ENCODE results near the gene GRB2.
"Not testable (repeated sequence)": the region's sequence is repeated elsewhere in the genome, so short reads cannot be mapped to it uniquely, and the experiment has no call there.

The GRB2 gene

DNA sequence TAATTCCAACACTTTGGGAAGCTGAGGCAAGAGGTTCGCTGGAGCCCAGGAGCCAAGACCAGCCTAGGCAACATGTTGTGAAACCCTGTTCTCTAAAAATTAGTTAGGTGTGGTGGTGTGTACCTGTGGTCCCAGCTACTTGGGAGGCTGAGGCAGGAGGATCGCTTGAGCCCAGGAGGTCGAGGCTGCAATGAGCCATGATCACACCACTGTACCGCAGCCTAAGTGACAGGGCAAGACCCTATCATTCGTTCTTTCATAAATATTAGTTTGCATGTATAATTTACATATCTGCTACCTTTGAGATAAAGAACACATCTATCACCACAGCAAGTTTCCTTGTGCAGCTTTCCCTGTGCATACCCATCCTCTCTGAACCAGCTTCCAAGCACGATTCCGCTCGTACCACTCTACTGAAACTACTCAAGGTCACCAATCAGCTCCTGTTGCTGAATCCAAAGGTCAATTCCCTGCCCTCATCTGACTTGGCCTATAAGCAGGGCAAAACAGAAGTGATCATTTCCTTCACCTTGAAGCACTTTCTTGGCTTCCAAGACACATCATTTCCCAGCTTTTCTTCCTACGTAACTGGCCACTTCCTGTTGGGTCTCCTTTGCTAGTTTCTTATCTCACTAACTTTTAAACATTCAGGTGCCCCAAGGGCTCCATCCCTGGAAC lies 49.1 kb downstream of the GRB2 start:
- H3K27ac ChIP-seq (ENCODE audit: insufficient read depth, low read length, poor library complexity, severe bottlenecking): no peak overlapping the region
- no peaks in the 10 kb centered on the region for H3K27me3 ChIP-seq (replicated peaks; ENCODE audit: control insufficient read depth, insufficient read depth, low read length, poor library complexity, severe bottlenecking)
- peaks cover 9% of the 10 kb centered on the region for H3K4me1 ChIP-seq (ENCODE audit: control insufficient read depth, insufficient read depth, low read length, poor library complexity, severe bottlenecking)
- H3K4me3 ChIP-seq (ENCODE audit: insufficient read depth, low read depth, low read length, poor library complexity, severe bottlenecking): no peak overlapping the region
- H3K9me3 ChIP-seq (ENCODE audit: control insufficient read depth, low read length): no peaks in the 10 kb centered on the region
- DNase-seq: no peak
- no peaks in the 10 kb centered on the region for H3K36me3 ChIP-seq (ENCODE audit: control insufficient read depth, insufficient read depth, low read length)

DNA sequence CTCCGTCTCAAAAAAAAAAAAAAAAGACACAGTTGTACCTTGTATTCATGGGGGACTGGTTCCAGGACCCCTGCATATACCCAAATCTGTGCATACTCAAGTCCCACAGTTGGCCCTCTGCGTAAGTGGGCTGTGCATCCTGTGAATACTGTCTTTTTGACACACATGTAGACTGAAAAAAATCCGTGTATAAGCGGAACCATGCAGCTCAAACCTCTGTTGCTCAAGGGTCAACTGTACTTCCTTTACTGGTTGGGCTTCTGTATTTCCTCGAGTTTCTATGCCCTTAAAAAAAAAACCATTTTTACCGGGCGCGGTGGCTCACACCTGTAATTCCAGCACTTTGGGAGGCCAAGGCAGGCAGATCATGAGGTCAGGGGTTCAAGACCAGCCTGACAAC lies 52.3 kb downstream of the GRB2 start:
- Histone ChIP-seq H3K4me1 (ENCODE audit: control insufficient read depth, insufficient read depth, low read length, poor library complexity, severe bottlenecking) (peaks cover 4% of the 10 kb centered on the region), H3K27ac (ENCODE audit: insufficient read depth, low read length, poor library complexity, severe bottlenecking) (no peak overlapping the region), H3K4me3 (ENCODE audit: insufficient read depth, low read depth, low read length, poor library complexity, severe bottlenecking) (no peak overlapping the region)

DNA sequence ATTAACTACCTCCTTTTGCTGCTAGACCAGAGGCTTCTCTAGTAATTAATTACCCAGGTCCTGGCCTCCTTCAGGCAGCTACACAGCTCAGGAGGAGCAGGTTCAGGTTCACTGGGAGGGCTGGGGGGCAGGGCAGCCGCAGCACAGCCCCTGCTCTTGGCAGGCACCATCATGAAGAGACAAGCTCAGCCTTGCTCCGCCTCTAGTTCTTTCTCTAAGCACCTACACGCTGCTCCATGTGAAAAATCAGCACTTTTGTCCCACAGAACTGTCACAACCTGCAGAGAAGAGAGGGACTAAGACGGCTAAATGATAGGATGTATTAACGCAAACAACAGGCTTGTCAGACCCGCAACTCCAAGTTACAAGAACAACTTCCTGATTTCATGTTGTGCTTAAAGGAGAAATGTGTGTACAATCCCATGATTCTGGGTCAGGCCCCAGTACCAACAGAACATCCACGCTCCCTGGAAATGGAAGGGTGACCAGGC lies 53.4 kb downstream of the GRB2 start:
- H3K4me3 ChIP-seq (ENCODE audit: insufficient read depth, low read depth, low read length, poor library complexity, severe bottlenecking): no peak overlapping the region
- no peaks in the 10 kb centered on the region for H3K9me3 ChIP-seq (ENCODE audit: control insufficient read depth, low read length)
- no peaks in the 10 kb centered on the region for H3K36me3 ChIP-seq (ENCODE audit: control insufficient read depth, insufficient read depth, low read length)
- H3K27ac ChIP-seq (ENCODE audit: insufficient read depth, low read length, poor library complexity, severe bottlenecking): no peak overlapping the region
- no peak for DNase-seq
- H3K4me1 ChIP-seq (ENCODE audit: control insufficient read depth, insufficient read depth, low read length, poor library complexity, severe bottlenecking): peaks cover 15% of the 10 kb centered on the region
- H3K27me3 ChIP-seq (replicated peaks; ENCODE audit: control insufficient read depth, insufficient read depth, low read length, poor library complexity, severe bottlenecking): no peaks in the 10 kb centered on the region

More for the DNA sequence above, 52.3 kb downstream of the GRB2 start:
- H3K36me3 ChIP-seq (ENCODE audit: control insufficient read depth, insufficient read depth, low read length): no peaks in the 10 kb centered on the region
- H3K27me3 ChIP-seq (replicated peaks; ENCODE audit: control insufficient read depth, insufficient read depth, low read length, poor library complexity, severe bottlenecking): no peaks in the 10 kb centered on the region
- H3K9me3 ChIP-seq (ENCODE audit: control insufficient read depth, low read length): no peaks in the 10 kb centered on the region
- no peak for DNase-seq

DNA sequence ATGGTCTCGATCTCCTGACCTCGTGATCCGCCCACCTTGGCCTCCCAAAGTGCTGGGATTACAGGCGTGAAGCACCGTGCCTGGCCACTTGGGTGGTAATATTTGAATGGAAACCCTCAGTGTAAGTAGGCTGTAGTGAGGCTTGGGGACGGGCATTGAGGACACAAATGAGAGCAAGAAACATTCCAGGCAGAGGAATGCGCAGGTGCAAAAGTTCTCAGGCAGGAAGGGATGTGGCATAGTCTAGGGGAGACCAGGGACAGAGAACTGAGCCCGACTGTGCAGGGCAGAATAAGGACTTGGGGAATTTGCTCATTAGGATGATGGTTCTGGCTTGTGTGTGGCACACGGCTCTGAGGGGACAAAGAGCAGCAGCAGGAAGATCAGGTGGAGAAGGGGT lies 54.8 kb downstream of the GRB2 start:
- no peak overlapping the region for H3K4me3 ChIP-seq (ENCODE audit: insufficient read depth, low read depth, low read length, poor library complexity, severe bottlenecking)
- no peaks in the 10 kb centered on the region for H3K27me3 ChIP-seq (replicated peaks; ENCODE audit: control insufficient read depth, insufficient read depth, low read length, poor library complexity, severe bottlenecking)
- no peaks in the 10 kb centered on the region for H3K36me3 ChIP-seq (ENCODE audit: control insufficient read depth, insufficient read depth, low read length)
- H3K4me1 ChIP-seq (ENCODE audit: control insufficient read depth, insufficient read depth, low read length, poor library complexity, severe bottlenecking): peaks cover 28% of the 10 kb centered on the region
- H3K9me3 ChIP-seq (ENCODE audit: control insufficient read depth, low read length): no peaks in the 10 kb centered on the region
- no peak overlapping the region for H3K27ac ChIP-seq (ENCODE audit: insufficient read depth, low read length, poor library complexity, severe bottlenecking)
- no peak for DNase-seq

DNA sequence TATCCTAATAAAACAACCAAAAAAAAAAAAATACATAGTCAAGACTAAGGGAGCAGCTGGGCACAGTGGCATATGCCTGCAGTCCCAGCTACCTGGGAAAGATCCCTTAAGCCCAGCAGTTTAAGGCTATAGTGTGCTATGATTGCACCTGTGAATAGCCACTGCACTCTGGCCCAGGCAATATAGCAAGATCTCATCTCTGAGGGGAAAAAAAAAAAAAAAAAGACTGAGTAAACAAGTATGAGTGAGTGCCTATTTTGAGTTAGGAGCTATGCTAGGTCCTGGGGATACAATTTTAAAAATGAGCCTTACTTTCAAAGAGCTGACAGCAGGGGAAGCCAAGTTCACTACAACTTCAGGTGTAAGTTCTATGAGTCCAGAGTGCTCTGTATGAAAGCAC lies 55.4 kb downstream of the GRB2 start:
- Histone ChIP-seq H3K27ac (ENCODE audit: insufficient read depth, low read length, poor library complexity, severe bottlenecking) (peak overlapping the region; percentile 22), H3K4me3 (ENCODE audit: insufficient read depth, low read depth, low read length, poor library complexity, severe bottlenecking) (no peak overlapping the region), H3K4me1 (ENCODE audit: control insufficient read depth, insufficient read depth, low read length, poor library complexity, severe bottlenecking) (peaks cover 34% of the 10 kb centered on the region), H3K27me3 (replicated peaks; ENCODE audit: control insufficient read depth, insufficient read depth, low read length, poor library complexity, severe bottlenecking) (no peaks in the 10 kb centered on the region), H3K36me3 (ENCODE audit: control insufficient read depth, insufficient read depth, low read length) (no peaks in the 10 kb centered on the region), H3K9me3 (ENCODE audit: control insufficient read depth, low read length) (no peaks in the 10 kb centered on the region)
- no peak for DNase-seq

DNA sequence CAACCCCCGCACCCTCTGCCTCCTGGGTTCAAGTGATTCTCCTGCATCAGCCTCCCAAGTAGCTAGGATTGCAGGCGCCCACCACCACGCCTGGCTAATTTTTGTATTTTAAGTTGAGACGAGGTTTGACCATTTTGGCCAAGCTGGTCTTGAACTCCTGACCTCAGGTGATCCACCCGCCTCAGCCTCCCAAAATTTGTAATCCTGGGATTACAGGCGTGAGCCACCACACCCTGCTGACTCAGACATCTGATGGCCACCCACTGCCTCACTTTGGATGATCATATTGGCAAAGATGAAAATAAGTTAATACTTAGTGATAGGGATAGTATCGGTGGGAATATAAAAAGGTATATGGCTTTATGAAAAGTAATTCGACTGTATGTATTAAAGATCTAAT lies 55.9 kb downstream of the GRB2 start:
- no peak for DNase-seq
- peak overlapping the region; percentile 22 for H3K27ac ChIP-seq (ENCODE audit: insufficient read depth, low read length, poor library complexity, severe bottlenecking)
- peaks cover 34% of the 10 kb centered on the region for H3K4me1 ChIP-seq (ENCODE audit: control insufficient read depth, insufficient read depth, low read length, poor library complexity, severe bottlenecking)
- no peaks in the 10 kb centered on the region for H3K36me3 ChIP-seq (ENCODE audit: control insufficient read depth, insufficient read depth, low read length)
- H3K27me3 ChIP-seq (replicated peaks; ENCODE audit: control insufficient read depth, insufficient read depth, low read length, poor library complexity, severe bottlenecking): no peaks in the 10 kb centered on the region
- no peak overlapping the region for H3K4me3 ChIP-seq (ENCODE audit: insufficient read depth, low read depth, low read length, poor library complexity, severe bottlenecking)
- no peaks in the 10 kb centered on the region for H3K9me3 ChIP-seq (ENCODE audit: control insufficient read depth, low read length)

DNA sequence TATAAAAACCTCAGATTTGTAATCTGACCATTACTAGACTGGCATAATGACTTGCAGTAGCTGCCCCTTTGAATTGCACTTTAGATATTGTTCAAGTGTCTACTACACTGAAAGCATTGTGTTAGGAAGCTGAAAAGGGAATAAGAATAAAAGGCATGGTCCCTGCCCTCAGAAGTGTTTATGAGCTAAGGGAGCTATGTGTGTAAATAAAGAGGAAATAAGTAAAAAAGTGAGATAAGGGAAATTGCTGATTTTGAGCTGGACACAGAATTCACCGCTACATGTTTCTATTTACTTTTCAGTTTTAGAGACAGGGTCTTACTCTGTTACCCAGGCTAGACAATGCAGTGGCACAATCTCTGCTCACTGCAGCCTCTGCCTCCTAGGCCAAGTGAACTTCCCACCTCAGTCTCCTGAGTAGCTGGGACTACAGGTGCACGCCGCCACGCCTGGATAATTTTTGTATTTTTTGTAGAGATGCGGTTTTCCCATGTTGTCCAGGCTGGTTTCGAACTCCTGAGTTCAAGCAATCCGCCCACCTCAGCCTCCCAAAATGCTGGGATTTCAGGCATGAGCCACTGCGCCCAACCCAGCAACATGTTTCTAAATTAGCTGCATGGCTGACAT lies 57.0 kb downstream of the GRB2 start:
- H3K4me3 ChIP-seq (ENCODE audit: insufficient read depth, low read depth, low read length, poor library complexity, severe bottlenecking): no peak overlapping the region
- H3K9me3 ChIP-seq (ENCODE audit: control insufficient read depth, low read length): no peaks in the 10 kb centered on the region
- no peak for DNase-seq
- no peaks in the 10 kb centered on the region for H3K36me3 ChIP-seq (ENCODE audit: control insufficient read depth, insufficient read depth, low read length)
- no peak overlapping the region for H3K27ac ChIP-seq (ENCODE audit: insufficient read depth, low read length, poor library complexity, severe bottlenecking)
- H3K4me1 ChIP-seq (ENCODE audit: control insufficient read depth, insufficient read depth, low read length, poor library complexity, severe bottlenecking): peaks cover 44% of the 10 kb centered on the region
- no peaks in the 10 kb centered on the region for H3K27me3 ChIP-seq (replicated peaks; ENCODE audit: control insufficient read depth, insufficient read depth, low read length, poor library complexity, severe bottlenecking)

DNA sequence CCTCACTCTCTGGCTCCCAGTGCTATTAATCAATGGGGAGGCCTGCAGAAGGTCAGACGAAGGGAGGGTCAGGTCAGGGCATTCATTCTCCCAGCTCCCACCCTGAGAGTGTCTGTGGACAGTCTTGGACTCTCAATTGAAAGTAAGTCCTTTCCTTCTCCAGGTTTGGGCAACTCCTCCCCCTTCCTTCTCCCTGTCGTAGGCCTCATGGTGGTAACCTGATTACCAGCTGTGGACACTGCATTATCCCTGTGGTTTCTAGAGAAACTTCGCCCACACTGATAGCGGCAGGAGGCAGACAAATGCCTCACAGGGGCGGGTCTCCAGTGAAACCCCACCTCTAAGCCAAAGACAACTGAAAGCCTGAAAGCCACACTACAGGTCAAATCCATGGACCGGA lies 58.6 kb downstream of the GRB2 start:
- H3K4me1 ChIP-seq (ENCODE audit: control insufficient read depth, insufficient read depth, low read length, poor library complexity, severe bottlenecking): peaks cover 54% of the 10 kb centered on the region
- no peaks in the 10 kb centered on the region for H3K9me3 ChIP-seq (ENCODE audit: control insufficient read depth, low read length)
- H3K27ac ChIP-seq (ENCODE audit: insufficient read depth, low read length, poor library complexity, severe bottlenecking): peak overlapping the region; percentile 17
- no peak for DNase-seq
- H3K4me3 ChIP-seq (ENCODE audit: insufficient read depth, low read depth, low read length, poor library complexity, severe bottlenecking): no peak overlapping the region
- no peaks in the 10 kb centered on the region for H3K36me3 ChIP-seq (ENCODE audit: control insufficient read depth, insufficient read depth, low read length)
- no peaks in the 10 kb centered on the region for H3K27me3 ChIP-seq (replicated peaks; ENCODE audit: control insufficient read depth, insufficient read depth, low read length, poor library complexity, severe bottlenecking)

DNA sequence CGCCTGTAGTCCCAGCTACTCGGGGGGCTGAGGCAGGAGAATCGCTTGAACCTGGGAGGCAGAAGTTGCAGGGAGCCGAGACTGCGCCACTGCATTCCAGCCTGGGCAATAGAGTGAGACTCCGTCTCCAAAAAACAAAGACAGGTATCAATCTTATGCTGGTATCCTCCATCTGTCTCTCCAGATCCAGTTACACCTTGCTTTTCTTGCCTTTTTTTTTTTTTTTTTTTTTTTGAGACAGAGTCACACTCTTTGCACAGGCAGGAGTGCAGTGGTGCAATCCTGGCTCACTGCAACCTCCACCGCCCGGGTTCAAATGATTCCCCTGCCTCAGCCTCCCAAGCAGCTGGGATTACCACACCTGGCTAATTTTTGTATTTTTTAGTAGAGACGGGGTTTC lies 59.1 kb downstream of the GRB2 start:
- H3K4me1 ChIP-seq (ENCODE audit: control insufficient read depth, insufficient read depth, low read length, poor library complexity, severe bottlenecking): peaks cover 54% of the 10 kb centered on the region
- H3K27ac ChIP-seq (ENCODE audit: insufficient read depth, low read length, poor library complexity, severe bottlenecking); DNase-seq; H3K27me3 ChIP-seq (replicated peaks; ENCODE audit: control insufficient read depth, insufficient read depth, low read length, poor library complexity, severe bottlenecking); H3K4me3 ChIP-seq (ENCODE audit: insufficient read depth, low read depth, low read length, poor library complexity, severe bottlenecking); H3K36me3 ChIP-seq (ENCODE audit: control insufficient read depth, insufficient read depth, low read length); H3K9me3 ChIP-seq (ENCODE audit: control insufficient read depth, low read length): not testable (repeated sequence)

DNA sequence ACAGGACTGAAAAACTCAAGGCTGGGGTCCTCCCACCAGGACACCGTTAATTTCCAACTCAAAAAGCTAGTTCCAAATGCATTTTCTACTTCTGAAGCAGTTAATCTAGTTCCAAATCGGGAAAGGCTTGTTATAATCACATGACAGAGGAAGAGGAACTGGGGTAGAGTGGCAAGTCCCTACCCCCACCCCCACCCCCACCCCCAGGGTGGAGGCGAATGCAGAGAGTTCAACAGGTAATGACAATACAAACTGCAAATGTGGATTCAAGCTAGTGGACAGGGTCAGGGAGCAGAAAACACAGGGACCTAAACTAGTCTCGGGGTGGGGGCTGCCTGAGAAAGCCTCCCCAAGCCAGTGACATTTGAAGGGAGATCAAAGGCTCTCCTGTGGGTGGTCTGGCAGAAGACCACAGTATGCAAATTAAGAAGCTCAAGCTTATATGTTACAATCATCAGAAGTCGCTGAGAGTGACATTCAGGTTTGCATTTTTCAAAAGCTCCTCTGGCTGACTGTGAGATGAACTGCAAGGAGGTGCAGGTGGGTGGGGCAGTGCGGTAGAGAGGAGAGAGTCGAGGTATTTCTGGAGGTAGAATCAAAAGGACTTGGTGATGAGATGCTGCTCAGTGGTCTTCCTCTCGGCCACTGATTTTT lies 59.8 kb downstream of the GRB2 start:
- peaks cover 51% of the 10 kb centered on the region for H3K4me1 ChIP-seq (ENCODE audit: control insufficient read depth, insufficient read depth, low read length, poor library complexity, severe bottlenecking)
- H3K4me3 ChIP-seq (ENCODE audit: insufficient read depth, low read depth, low read length, poor library complexity, severe bottlenecking): peak overlapping the region; percentile 23
- peak overlapping the region; percentile 43 for H3K27ac ChIP-seq (ENCODE audit: insufficient read depth, low read length, poor library complexity, severe bottlenecking)

More for the DNA sequence above, 59.8 kb downstream of the GRB2 start:
- DNase-seq: no peak
- Histone ChIP-seq H3K27me3 (replicated peaks; ENCODE audit: control insufficient read depth, insufficient read depth, low read length, poor library complexity, severe bottlenecking) (no peaks in the 10 kb centered on the region), H3K36me3 (ENCODE audit: control insufficient read depth, insufficient read depth, low read length) (peaks cover 3% of the 10 kb centered on the region), H3K9me3 (ENCODE audit: control insufficient read depth, low read length) (no peaks in the 10 kb centered on the region)

All from effector memory CD4-positive, alpha-beta T cell (primary cell).